HL-60/S4 treated with retinoic acid at 250 ng/mL for 4 days and 3 days (cell line): ENCODE results near the gene ZNF418.
"Not testable (repeated sequence)": the region's sequence is repeated elsewhere in the genome, so short reads cannot be mapped to it uniquely, and the experiment has no call there.

ENCODE experiments used
- in situ Hi-C: fragments of 300-500 bp; cut with MboI; formaldehyde crosslinking; loops from 2 replicates; pipeline ENCODE4 v1.7.0; 2022; ENCODE audit warnings: low sequenced_read_pairs

ZNF418 gene

GRCh38 chr19:57934820-57935665 is at the start of gene ZNF418:
ZNF418 (minus strand) TSS chr19:57935402; CDS start chr19:57933822, 1,580 bp downstream.
- in situ Hi-C loops, result no loop called here

GRCh38 chr19:57978586-57979289 is 43.5 kb upstream of the ZNF418 start:
- in situ Hi-C loops, result no loop called here

- in situ Hi-C loops, result no loop called here
These were observed 39.2 kb upstream of the ZNF418 start, which contains the start of gene C19orf18 for GRCh38 chr19:57974434-57974833. C19orf18 (minus strand) TSS chr19:57974534; CDS start chr19:57974432, 102 bp downstream.

GRCh38 chr19:57964761-57965160 is 29.6 kb upstream of the ZNF418 start:
- in situ Hi-C loops, result no loop called here

GRCh38 chr19:57961785-57962184 is 26.6 kb upstream of the ZNF418 start:
- in situ Hi-C loops, result no loop called here

GRCh38 chr19:57954996-57955395 is 19.8 kb upstream of the ZNF418 start:
- in situ Hi-C loops, result no loop called here

- in situ Hi-C loops, result no loop called here
These were observed 14.5 kb upstream of the ZNF418 start for GRCh38 chr19:57949702-57950101.

GRCh38 chr19:57949296-57949695 is 14.1 kb upstream of the ZNF418 start:
- in situ Hi-C loops, result no loop called here

GRCh38 chr19:57947419-57948134 is 12.4 kb upstream of the ZNF418 start, which contains the start of gene ZNF256:
ZNF256 (minus strand) TSS chr19:57947706; CDS start chr19:57947474, 232 bp downstream.
- in situ Hi-C loops, result no loop called here

- in situ Hi-C loops, result no loop called here
These were observed 11.9 kb upstream of the ZNF418 start for GRCh38 chr19:57947088-57947418.

- in situ Hi-C loops, result no loop called here
These were observed 11.1 kb upstream of the ZNF418 start for GRCh38 chr19:57946316-57946715.

- in situ Hi-C loops, result no loop called here
These were observed 6.4 kb upstream of the ZNF418 start for GRCh38 chr19:57941593-57941992.

GRCh38 chr19:57935731-57936130 is 529 bp upstream of the ZNF418 start:
- in situ Hi-C loops, result no loop called here

- in situ Hi-C loops, result no loop called here
These were observed 7.6 kb downstream of the ZNF418 start for GRCh38 chr19:57927587-57927986.

- in situ Hi-C loops, result not testable (repeated sequence)
These were observed 18.8 kb downstream of the ZNF418 start, which contains the start of gene ZNF417 for GRCh38 chr19:57916168-57916995. ZNF417 (minus strand) TSS chr19:57916592; CDS start chr19:57916411, 181 bp downstream.

- in situ Hi-C loops, result no loop called here
These were observed 20.7 kb downstream of the ZNF418 start for GRCh38 chr19:57914531-57914930.

- in situ Hi-C loops, result no loop called here
These were observed 27.8 kb downstream of the ZNF418 start for GRCh38 chr19:57907394-57907793.

- in situ Hi-C loops, result no loop called here
These were observed 29.9 kb downstream of the ZNF418 start for GRCh38 chr19:57905258-57905657.

GRCh38 chr19:57903618-57904184 is 31.5 kb downstream of the ZNF418 start:
- in situ Hi-C loops, result no loop called here

- in situ Hi-C loops, result no loop called here
These were observed 34.9 kb downstream of the ZNF418 start for GRCh38 chr19:57900311-57900710.
